K562 treated with DMSO at 1 percent for 12 hours (cell line): ENCODE data around the gene FRAS1. TPM values are rescaled to one million over a fixed set of nuclear protein-coding genes. Genes with fewer than 3 reads are reported as not detected.

ENCODE experiments used
- total RNA-seq: library from RNA; unstranded; fragments of 300-600 nt; gene quantifications from 2 replicates; pipeline ENCODE4 v1.2.3, GENCODE V29; 2022; ENCODE audit not compliant: insufficient read depth

Gene FRAS1
- total RNA-seq: 0.10 TPM in 1 of 2 replicates, not detected in the other

DNA sequence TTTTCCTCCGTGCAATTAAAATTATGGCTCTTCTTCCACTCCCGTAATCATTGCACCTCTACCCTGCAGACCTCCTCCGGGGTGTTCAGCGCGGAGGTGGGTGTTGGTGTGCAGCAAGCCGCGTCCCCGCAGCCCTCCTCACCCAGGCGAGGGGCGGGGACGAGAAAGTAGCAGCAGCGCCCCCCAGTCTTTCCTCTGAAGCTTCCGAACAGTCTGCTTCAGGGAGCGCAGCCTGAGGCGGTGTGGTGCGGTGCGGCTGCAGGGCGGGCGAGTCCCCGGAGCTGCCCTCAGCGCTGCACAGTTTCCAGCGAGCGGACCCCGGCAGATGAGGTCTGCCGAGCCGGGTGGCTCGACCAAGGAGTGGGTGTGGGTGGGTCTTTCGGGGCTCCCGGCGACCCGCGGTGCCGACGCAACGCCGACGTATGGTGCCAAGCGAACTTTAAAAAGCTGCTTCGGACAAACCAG is at the start of gene FRAS1:
Gene FRAS1, plus strand, starts transcription at position 189 of the 465 bp plus-strand sequence. CDS start 687 bp downstream, outside the sequence.

DNA sequence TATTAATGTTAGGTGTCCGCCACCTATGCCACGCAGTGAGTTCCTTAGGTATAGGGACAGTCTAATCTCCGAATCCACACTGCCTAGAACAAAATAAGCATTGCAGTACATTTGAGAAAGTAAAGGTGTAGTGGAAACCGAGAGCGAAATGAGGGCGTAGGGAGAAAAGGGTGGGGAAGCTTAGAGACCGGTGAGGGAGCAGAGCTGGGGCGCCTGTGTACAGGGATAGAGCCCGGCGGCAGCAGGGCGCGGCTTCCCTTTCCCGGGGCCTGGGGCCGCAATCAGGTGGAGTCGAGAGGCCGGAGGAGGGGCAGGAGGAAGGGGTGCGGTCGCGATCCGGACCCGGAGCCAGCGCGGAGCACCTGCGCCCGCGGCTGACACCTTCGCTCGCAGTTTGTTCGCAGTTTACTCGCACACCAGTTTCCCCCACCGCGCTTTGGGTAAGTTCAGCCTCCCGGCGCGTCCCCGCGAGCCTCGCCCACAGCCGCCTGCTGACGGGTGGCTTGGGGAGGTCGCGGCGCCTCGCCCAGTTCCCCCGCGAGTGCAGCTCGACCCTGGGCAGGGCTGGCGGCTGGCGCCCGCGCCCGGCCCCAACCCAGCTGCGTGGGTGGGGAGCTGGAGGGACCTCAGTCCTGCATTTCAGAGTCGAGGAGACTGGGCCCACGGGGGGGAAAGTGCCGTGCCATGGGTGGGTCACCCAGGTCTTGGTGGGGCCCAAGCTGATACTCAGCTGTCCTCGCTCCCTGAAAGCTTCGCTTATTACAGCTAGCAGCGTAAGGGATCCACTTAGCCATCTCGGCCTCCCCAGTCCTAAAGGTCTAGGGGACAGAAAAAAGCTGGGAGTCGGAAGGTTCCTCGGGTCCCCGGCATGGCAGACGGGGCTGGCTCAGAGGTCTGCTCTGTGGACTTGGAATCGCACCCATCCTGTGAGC is 494.6 kb downstream of the FRAS1 start, which contains the start of gene ANXA3:
Gene ANXA3, plus strand, starts transcription at position 351 of the 932 bp plus-strand sequence. CDS start 2,704 bp downstream, outside the sequence.

Other genes with a start within 250 kb of the FRAS1 start
- 1.5 and 19.0 TPM in 2 replicates for gene CNOT6L, start 238.0 kb upstream of the FRAS1 start, total RNA-seq
- 10.5 and 11.1 TPM in 2 replicates for gene MRPL1, start 194.5 kb upstream of the FRAS1 start, total RNA-seq